NCI-H526 (cell line): ENCODE data around the gene MON2.
"Not testable (repeated sequence)": the region's sequence is repeated elsewhere in the genome, so short reads cannot be mapped to it uniquely, and the experiment has no call there.

ENCODE experiments used
- DNase-seq, 2 experiments: peaks; one replicate each; lab custom pipeline; 2025; lab: John Stamatoyannopoulos, UW

MON2 gene

DNA sequence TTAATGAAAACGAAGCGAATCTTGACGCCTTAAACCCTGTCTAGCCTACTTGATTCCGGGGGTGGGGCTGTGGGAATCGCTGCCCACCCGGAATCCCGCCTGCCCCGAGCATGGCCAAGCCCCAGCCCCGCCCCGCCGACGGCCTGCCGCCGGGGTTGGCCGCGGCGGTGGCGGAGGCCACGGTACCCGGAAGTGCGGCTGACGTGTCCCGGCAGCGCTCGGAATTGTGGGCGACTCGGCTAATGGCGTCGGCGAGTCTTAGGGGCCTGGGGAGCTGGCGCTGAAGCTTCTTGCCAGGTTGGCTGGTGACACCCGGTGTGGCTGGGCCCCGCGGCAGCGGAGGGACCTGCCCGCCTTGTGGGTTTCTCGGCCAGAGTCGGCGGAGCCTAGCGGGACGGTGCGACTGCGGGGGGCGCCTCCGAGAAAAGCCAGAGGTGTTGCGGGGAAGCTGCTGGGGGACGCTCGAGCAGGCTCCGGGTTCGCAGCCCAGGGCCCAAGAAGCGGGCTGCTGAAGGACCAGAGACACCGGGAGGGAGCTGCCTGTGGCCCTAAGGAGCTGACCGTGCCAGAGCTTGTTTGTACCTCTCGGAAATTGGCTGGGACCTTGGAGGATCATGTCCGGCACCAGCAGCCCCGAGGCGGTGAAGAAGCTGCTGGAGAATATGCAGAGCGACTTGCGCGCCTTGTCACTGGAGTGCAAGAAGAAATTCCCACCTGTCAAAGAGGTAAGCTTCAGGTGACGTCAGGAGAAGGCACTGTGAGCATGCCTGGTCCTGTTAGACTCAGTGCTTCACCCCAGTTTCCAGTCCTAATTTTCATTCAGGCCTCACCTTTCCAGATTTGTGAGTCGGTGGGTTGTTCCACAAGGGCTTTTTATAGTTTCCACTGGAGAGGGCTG is at the start of gene MON2:
MON2 (plus strand) TSS at position 233 of the 898 bp plus-strand sequence; CDS start at position 615, 382 bp downstream.
- DNase-seq: peak; percentile 43 to 91

DNA sequence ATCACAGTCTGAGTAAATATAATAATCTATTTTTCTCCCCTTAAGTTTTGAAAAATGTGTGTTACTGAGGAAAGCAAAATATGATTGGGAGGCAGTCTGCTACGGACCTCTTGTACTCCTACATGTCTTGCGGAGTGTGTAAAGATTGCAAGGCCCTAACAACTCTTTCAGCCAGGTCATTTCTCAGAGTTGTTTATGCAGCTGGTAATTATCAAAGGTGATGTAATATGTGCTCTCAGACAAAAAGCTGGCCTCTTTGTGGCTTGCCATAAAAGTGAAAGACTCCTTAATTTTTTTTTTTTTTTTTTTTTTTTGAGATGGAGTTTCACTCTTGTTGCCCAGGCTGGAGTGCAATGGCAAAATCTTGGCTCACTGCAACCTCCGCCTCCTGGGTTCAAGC is 40.5 kb upstream of the MON2 start:
- no peak for DNase-seq

DNA sequence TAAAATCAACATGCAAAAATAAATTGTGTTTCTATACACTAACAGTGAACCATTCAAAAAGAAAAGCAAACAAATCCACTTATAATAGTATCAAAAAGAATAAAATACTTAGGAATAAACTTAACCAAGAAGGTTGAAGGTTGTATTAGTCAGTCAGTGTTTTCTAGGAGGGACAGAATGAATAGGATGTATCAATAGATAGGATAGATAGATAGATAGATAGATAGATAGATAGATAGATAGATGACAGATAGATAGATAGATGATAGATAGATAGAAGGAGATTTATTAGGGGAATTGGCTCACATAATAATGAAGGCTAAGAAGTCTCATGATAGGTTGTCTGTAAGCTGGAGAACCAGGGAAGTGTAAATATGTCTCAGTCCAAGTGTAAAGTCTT is 37.2 kb upstream of the MON2 start:
- DNase-seq: no peak

- peak; percentile 6 to 44 for DNase-seq
Measured at GRCh38 chr12:62434494-62435302, 31.9 kb upstream of the MON2 start.

DNA sequence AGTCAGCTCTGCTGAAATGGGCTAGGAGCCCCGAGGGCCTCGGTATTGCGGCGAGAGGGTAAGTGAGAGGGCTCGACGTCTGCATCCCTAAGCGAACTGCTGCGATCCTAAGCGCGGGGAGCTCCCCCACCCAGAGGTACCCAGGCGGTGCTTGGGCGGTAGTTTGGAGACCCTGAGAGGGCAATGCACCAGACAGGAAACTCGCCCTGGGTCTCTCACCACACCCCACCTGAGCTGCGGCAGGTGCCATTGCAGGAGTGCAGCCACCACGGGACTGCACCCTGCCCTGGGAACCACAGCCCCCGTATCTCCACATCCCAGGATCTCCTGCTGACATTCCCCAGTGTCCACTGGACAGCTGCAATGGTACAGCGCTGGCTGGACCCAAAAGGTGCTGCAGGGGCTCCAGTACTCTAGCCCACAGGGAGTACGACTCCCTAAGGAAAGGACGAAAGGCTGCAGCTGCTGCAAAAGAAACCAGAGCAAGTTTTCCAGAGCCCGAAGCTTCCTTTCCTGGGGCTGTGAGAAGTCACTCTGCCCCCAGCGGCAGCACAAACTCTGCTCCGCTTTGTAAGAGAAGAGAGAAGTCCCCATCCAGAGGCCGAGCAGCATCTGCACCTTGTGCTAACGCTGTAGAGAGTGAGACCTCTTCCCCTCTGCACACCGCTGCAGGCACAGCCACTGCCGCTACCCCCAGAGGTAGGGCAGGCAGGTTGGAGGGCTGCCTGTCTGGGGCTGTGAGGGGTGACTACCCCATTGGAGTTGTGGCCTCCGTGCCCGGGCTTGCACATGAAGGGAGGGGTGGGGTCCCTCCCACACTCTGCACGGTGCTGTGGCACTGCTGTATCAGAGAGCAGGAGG is 31.1 kb upstream of the MON2 start:
- peak; percentile 61 to 82 for DNase-seq

- no peak for DNase-seq
Measured at GRCh38 chr12:62436164-62436503, 30.5 kb upstream of the MON2 start.

DNA sequence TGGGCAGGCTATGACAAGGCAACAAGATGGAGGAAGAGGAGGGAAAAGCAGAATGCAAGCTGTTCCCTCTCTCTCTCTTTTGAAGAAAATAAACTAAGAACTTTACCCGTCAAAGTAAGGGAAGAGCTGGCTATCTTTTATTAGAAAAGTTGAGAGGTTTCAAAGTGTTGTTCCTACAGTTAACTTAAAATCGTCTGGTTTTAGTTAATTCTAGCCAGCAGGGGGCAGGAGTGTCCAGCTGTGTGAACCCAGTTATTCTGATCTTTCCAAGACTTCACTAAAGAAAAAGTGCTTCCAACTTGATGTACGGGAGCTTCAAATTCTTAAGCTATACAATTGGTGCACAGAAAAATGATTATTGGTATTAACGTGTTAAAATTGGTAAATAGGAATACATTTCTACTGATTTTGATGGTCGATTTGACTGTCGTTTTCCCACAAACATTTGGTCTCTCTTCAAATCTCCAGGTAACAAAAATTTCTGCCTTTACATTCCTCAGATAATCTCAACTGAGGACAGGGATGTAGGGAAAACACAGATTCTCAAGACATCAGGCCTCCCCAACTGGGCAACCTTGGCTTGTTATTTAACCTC is 28.4 kb upstream of the MON2 start:
- DNase-seq: peak; percentile 17 to 63

DNA sequence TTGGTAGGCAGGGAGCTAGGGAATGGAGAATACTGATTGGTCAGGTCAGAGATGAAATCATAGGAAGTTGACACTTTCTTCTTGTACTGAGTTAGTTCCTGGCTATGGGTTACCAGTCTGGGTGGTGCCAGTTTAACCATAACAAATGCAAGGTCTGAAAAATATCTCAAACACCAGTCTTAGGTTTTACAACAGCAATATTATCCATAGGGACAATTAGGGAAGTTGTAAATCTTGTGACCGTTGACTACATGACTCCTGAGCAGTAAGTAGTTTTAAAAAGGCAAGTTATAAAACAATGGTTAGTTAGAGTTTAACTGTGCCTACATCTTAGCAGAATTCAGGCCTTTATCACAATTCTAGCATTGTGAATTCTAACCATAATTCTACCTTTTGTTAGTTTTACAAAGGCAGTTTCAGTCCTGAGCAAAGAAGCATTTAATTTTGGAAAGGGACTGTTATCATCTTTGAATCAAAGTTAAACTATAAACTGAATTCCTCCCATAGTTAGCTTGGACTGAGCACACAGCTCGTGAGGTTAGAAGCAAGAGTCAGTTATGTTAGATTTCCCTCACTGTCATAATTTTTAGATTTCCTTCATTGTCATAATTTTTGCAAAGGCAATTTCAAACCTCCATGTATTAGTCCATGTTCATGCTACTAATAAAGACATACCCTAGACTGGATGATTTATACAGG is 19.7 kb upstream of the MON2 start:
- DNase-seq: no peak

DNA sequence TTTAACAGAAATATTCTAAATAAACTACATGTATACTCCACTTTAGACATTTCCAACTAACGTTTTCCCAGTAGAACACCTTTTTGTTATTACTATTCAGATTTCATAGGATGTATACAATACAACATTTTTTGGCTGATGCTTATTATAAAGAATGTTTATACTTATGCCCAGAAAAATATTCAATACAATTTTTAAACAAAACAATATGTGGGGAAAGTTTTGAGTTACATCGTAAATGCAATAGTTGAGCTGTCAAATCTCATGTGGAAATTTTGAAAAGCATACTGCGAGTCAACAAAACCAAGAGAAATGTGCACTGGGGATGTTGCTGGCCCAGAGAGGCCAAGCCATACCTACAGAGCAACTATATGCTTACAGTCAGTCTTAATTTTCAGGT is 18.2 kb upstream of the MON2 start:
- DNase-seq: no peak

DNA sequence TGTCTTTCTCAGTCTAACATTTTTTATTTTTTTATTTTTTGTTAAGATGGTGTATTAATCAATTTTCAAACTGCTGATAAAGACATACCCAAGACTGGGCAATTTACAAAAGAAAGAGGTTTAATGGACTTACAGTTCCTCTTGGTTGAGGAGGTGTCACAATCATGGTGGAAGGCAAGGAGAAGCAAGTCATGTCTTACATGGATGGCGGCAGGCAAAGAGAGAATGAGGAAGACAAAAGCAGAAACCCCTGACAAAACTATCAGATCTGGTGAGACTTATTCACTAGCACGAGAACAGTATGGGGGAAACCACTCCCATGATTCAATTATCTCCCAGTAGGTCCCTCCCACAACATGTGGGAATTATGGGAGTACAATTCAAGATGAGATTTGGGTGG is 11.2 kb upstream of the MON2 start:
- not testable (repeated sequence) for DNase-seq

DNA sequence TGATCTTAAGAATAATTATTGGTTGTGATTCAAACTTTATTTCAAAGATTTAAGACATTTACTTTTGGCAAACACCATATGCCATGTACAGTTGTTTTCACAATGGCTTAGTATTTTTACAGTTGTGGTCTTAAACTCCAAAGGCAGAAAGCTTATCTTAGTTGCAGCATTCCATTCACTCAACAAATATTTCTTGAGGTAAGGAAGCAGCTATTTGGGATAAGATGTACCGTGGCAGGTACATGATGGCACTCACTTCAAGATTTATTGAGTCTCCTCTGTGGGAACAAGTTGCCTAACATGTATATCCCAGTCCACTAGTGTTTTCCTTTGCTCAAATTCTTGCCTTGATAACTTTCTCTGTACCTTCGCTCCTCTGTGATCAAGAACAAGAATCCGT is 8.0 kb upstream of the MON2 start:
- no peak for DNase-seq

- DNase-seq: no peak
Measured at GRCh38 chr12:62459976-62460375, 6.7 kb upstream of the MON2 start.

DNA sequence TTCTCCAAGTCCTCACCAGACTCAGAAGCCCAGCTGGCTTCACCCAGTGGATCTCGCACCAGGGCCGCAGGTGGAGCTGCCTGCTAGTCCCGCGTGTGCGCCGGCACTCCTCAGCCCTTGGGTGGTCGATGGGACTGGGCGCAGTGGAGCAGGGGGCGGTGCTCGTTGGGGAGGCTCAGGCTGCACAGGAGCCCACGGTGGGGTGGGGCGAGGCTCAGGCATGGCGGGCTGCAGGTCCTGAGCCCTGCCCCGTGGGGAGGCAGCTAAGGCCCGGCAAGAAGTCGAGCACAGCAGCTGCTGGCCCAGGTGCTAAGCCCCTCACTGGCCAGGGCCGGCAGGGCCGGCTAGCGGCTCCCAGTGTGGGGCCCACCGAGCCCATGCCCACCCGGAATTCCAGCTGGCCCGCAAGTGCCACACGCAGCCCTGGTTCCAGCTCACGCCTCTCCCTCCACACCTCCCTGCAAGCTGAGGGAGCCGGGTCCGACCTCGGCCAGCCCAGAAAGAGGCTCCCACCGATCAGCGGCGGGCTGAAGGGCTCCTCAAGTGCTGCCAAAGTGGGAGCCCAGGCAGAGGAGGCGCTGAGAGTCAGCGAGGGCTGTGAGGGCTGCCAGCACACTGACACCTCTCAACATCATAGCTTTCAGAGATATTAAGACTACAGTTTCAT is 5.3 kb upstream of the MON2 start:
- DNase-seq: not testable (repeated sequence)

GRCh38 chr12:62463252-62463651 is 3.4 kb upstream of the MON2 start:
- DNase-seq: not testable (repeated sequence)

- DNase-seq: peak in 1 of 2 experiments; percentile 42
Measured at GRCh38 chr12:62466018-62466593, 520 bp upstream of the MON2 start.

- no peak for DNase-seq
Measured at GRCh38 chr12:62468397-62468796, 1.8 kb downstream of the MON2 start.

GRCh38 chr12:62468935-62469334 is 2.3 kb downstream of the MON2 start:
- no peak for DNase-seq

DNA sequence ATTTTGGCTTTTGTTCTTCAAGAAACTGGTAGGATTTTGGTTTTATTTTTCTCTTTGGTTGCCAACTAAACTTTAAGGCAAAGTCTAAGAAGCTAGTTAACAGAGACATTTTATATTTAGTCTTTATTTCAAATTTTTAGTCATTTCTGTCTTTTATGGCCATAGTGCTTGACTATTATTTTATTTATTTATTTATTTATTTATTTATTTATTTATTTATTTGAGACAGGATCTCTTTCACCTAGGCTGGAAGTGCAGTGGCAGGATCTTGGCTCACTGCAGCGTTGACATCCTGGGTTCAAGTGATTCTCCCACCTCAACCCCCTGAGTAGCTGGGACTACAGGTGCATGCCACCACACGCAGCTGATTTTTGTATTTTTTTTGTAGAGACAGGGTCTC is 3.1 kb downstream of the MON2 start:
- DNase-seq: no peak

DNA sequence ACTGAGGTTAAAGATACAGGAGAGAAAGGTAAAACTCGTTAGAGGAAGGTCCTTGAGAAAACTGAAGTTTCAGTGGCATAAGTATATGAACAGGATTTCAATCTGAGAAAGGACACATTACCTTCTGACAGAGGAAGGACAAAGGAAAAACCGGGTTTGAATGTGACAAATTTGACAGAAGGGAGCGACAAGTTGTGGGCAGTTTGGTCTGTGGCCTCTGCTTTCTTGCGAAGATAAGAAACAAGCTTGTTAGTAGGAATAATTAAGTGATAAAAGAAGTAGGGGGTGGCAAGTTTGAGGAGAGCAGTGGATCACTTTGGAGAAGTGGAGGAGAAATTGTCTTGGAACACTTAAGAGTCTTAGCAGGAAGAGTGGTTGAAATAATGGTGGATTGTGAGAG is 5.1 kb downstream of the MON2 start:
- no peak for DNase-seq

DNA sequence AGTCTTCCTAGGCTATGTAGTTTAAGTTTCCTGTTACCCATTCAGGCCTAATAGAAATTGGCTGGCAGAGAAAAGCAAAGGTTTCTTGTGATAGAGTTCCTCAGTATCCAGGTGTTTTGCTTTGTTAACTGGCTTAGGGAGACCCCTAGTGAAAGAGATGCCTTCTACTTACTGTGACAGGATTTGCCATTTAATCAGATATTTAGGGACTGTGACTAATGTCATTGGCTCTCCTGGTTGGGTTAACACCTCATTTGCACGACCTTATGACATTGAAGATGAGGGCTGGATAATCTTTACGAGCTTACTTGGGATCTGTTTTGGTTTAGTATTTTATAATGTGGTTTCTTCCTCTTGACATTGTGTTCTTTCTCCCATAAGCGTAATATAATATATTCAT is 5.8 kb downstream of the MON2 start:
- DNase-seq: no peak
